KMS-11 (cell line): ENCODE measurements around the gene NPIPB5.
"Not testable (repeated sequence)": the region's sequence is repeated elsewhere in the genome, so short reads cannot be mapped to it uniquely, and the experiment has no call there.

Source experiments
- H2AFZ ChIP-seq: fragments of 200-600 bp; sonication (generic); 2 replicates; pipeline ENCODE4 v1.6.1; 2016; ENCODE audit warnings: antibody characterized with exemption, mixed run types, low read depth
- H3K27ac ChIP-seq: fragments of 200-600 bp; sonication (generic); 2 replicates; pipeline ENCODE4 v1.6.1; 2016; ENCODE audit warnings: mild to moderate bottlenecking, mixed run types
- H3K27me3 ChIP-seq: fragments of 200-600 bp; sonication (generic); 2 replicates; pipeline ENCODE4 v1.6.1; 2017; ENCODE audit warnings: mild to moderate bottlenecking, low read depth, mixed run types, moderate library complexity; ENCODE audit not compliant: insufficient read depth
- H3K36me3 ChIP-seq: fragments of 200-600 bp; sonication (generic); 2 replicates; pipeline ENCODE4 v1.6.1; 2017; ENCODE audit warnings: mild to moderate bottlenecking, mixed run types; ENCODE audit not compliant: insufficient read depth
- H3K4me1 ChIP-seq: fragments of 200-600 bp; sonication (generic); 2 replicates; pipeline ENCODE4 v1.6.1; 2016; ENCODE audit warnings: mild to moderate bottlenecking, low read depth, mixed run types; ENCODE audit not compliant: poor library complexity, severe bottlenecking
- H3K4me2 ChIP-seq: fragments of 200-600 bp; sonication (generic); 2 replicates; pipeline ENCODE4 v1.7.0; 2016; ENCODE audit warnings: mild to moderate bottlenecking, mixed run types
- H3K4me3 ChIP-seq: fragments of 200-600 bp; sonication (generic); IDR thresholded peaks from 2 replicates; pipeline ENCODE4 v1.6.1; 2017; ENCODE audit warnings: low read depth, low read length, mixed read lengths; ENCODE audit not compliant: insufficient read depth
- H3K79me2 ChIP-seq: fragments of 200-600 bp; sonication (generic); 2 replicates; pipeline ENCODE4 v1.6.1; 2016; ENCODE audit warnings: low read depth, mixed run types; ENCODE audit not compliant: insufficient read depth
- H3K9ac ChIP-seq: fragments of 200-600 bp; sonication (generic); 2 replicates; pipeline ENCODE4 v1.6.1; 2016; ENCODE audit warnings: mild to moderate bottlenecking, mixed run types
- H4K20me1 ChIP-seq: fragments of 200-600 bp; sonication (generic); 2 replicates; pipeline ENCODE4 v1.6.1; 2016; ENCODE audit warnings: mild to moderate bottlenecking, mixed run types; ENCODE audit not compliant: insufficient read depth

NPIPB5 gene

GRCh38 chr16:22510591-22510990 lies at the start of gene NPIPB5:
NPIPB5 (plus strand) TSS chr16:22510891; CDS start chr16:22513802, 2,911 bp downstream.
- H3K36me3 ChIP-seq, H3K9ac ChIP-seq, H2AFZ ChIP-seq, H3K4me1 ChIP-seq, H3K4me2 ChIP-seq, H3K27me3 ChIP-seq, H3K27ac ChIP-seq, H3K79me2 ChIP-seq, H4K20me1 ChIP-seq, H3K4me3 ChIP-seq: not testable (repeated sequence)

- H3K79me2 ChIP-seq = not testable (repeated sequence)
Observed at GRCh38 chr16:22468846-22469245, 41.8 kb upstream of the NPIPB5 start.

GRCh38 chr16:22537996-22538395 lies 27.3 kb downstream of the NPIPB5 start:
- not testable (repeated sequence) for H3K4me1 ChIP-seq, H2AFZ ChIP-seq, H3K9ac ChIP-seq, H3K4me2 ChIP-seq, H3K27me3 ChIP-seq, H3K27ac ChIP-seq, H3K36me3 ChIP-seq, H3K79me2 ChIP-seq, H4K20me1 ChIP-seq, H3K4me3 ChIP-seq

More at GRCh38 chr16:22468846-22469245, 41.8 kb upstream of the NPIPB5 start:
- H3K9ac ChIP-seq, H2AFZ ChIP-seq, H3K36me3 ChIP-seq, H3K4me3 ChIP-seq, H3K27me3 ChIP-seq, H3K4me2 ChIP-seq, H3K4me1 ChIP-seq, H3K27ac ChIP-seq, H4K20me1 ChIP-seq: not testable (repeated sequence)

GRCh38 chr16:22544809-22545208 lies 34.1 kb downstream of the NPIPB5 start:
- H3K27me3 ChIP-seq, H4K20me1 ChIP-seq, H3K27ac ChIP-seq, H2AFZ ChIP-seq, H3K36me3 ChIP-seq, H3K4me3 ChIP-seq, H3K9ac ChIP-seq, H3K4me1 ChIP-seq, H3K4me2 ChIP-seq, H3K79me2 ChIP-seq: not testable (repeated sequence)

- H2AFZ ChIP-seq, H3K27me3 ChIP-seq, H3K4me3 ChIP-seq, H3K4me2 ChIP-seq, H4K20me1 ChIP-seq, H3K27ac ChIP-seq, H3K4me1 ChIP-seq, H3K79me2 ChIP-seq, H3K9ac ChIP-seq, H3K36me3 ChIP-seq: not testable (repeated sequence)
Observed at GRCh38 chr16:22546630-22547029, 35.9 kb downstream of the NPIPB5 start.

GRCh38 chr16:22547170-22547765 lies 36.6 kb downstream of the NPIPB5 start:
- not testable (repeated sequence) for H4K20me1 ChIP-seq, H3K79me2 ChIP-seq, H3K9ac ChIP-seq, H2AFZ ChIP-seq, H3K27me3 ChIP-seq, H3K36me3 ChIP-seq, H3K27ac ChIP-seq, H3K4me2 ChIP-seq, H3K4me1 ChIP-seq, H3K4me3 ChIP-seq

- H3K27ac ChIP-seq, H3K9ac ChIP-seq: not testable (repeated sequence)
Observed at GRCh38 chr16:22549853-22550252, 39.2 kb downstream of the NPIPB5 start.

GRCh38 chr16:22551143-22551542 lies 40.5 kb downstream of the NPIPB5 start:
- not testable (repeated sequence) for H3K79me2 ChIP-seq, H3K9ac ChIP-seq, H3K36me3 ChIP-seq, H2AFZ ChIP-seq, H3K4me2 ChIP-seq, H3K27ac ChIP-seq, H3K27me3 ChIP-seq, H4K20me1 ChIP-seq, H3K4me3 ChIP-seq, H3K4me1 ChIP-seq

More at GRCh38 chr16:22549853-22550252, 39.2 kb downstream of the NPIPB5 start:
- not testable (repeated sequence) for H4K20me1 ChIP-seq, H3K27me3 ChIP-seq, H3K79me2 ChIP-seq, H3K4me2 ChIP-seq, H3K36me3 ChIP-seq, H3K4me1 ChIP-seq, H2AFZ ChIP-seq, H3K4me3 ChIP-seq

GRCh38 chr16:22551651-22552050 lies 41.0 kb downstream of the NPIPB5 start:
- not testable (repeated sequence) for H2AFZ ChIP-seq, H3K4me1 ChIP-seq, H3K4me2 ChIP-seq, H3K27me3 ChIP-seq, H3K36me3 ChIP-seq, H3K27ac ChIP-seq, H3K9ac ChIP-seq, H3K4me3 ChIP-seq, H3K79me2 ChIP-seq, H4K20me1 ChIP-seq

GRCh38 chr16:22556759-22557158 lies 46.1 kb downstream of the NPIPB5 start:
- H3K27ac ChIP-seq, H3K4me3 ChIP-seq, H3K79me2 ChIP-seq, H3K36me3 ChIP-seq, H4K20me1 ChIP-seq, H3K4me1 ChIP-seq, H2AFZ ChIP-seq, H3K4me2 ChIP-seq, H3K27me3 ChIP-seq, H3K9ac ChIP-seq: not testable (repeated sequence)
